WTC11 (cell line): ENCODE data around the gene URM1. TPM values are rescaled to one million over a fixed set of nuclear protein-coding genes. Genes with fewer than 3 reads are reported as not detected.

Source experiments
- ATAC-seq: fragments of 200-7000 bp; cut with Tn5 transposase; 2 replicates; pipeline ENCODE4 v1.10.0; 2021; ENCODE audit warnings: mild to moderate bottlenecking, moderate library complexity
- CTCF ChIA-PET: fragments of 300-600 bp; sonication (Branson Sonifier 250); formaldehyde crosslinking; loops from one replicate; lab custom pipeline; 2021; ENCODE audit warnings: antibody characterized with exemption; lab: Charles Lee
- POLR2A ChIA-PET: fragments of 350-600 bp; sonication (Branson Sonifier 250); formaldehyde crosslinking; loops from one replicate; lab custom pipeline; 2021; ENCODE audit warnings: antibody characterized with exemption; lab: Charles Lee
- DNase-seq: peaks from one replicate; pipeline ENCODE4 v3.0.0; 2021; ENCODE audit warnings: low spot score
- H3K27ac Mint-ChIP-seq: 2 replicates; pipeline ENCODE4 v1.8.0; 2021; ENCODE audit warnings: mixed read lengths
- H3K27me3 Mint-ChIP-seq: 2 replicates; pipeline ENCODE4 v1.8.0; 2021; ENCODE audit warnings: low read depth, mild to moderate bottlenecking, moderate library complexity, mixed read lengths
- H3K36me3 Mint-ChIP-seq: 2 replicates; pipeline ENCODE4 v1.8.0; 2021; ENCODE audit warnings: mixed read lengths
- H3K4me1 Mint-ChIP-seq: 2 replicates; pipeline ENCODE4 v1.8.0; 2022; ENCODE audit warnings: mixed read lengths
- H3K4me3 Mint-ChIP-seq: 2 replicates; pipeline ENCODE4 v1.8.0; 2021; ENCODE audit warnings: mild to moderate bottlenecking, moderate library complexity, mixed read lengths
- H3K9me3 Mint-ChIP-seq: 2 replicates; pipeline ENCODE4 v1.8.0; 2021; ENCODE audit warnings: mixed read lengths
- CREB1 ChIP-seq: sonication (generic); formaldehyde crosslinking; IDR thresholded peaks from 2 replicates; pipeline ENCODE4 v1.8.0; 2023; ENCODE audit warnings: mild to moderate bottlenecking, missing genetic modification reagents
- ELF4 ChIP-seq: sonication (generic); formaldehyde crosslinking; IDR thresholded peaks from 2 replicates; pipeline ENCODE4 v1.8.1; 2022; ENCODE audit warnings: low read depth, mild to moderate bottlenecking, moderate library complexity, missing genetic modification reagents
- ESRRA ChIP-seq: sonication (generic); formaldehyde crosslinking; IDR thresholded peaks from 2 replicates; pipeline ENCODE4 v1.8.1; 2022; ENCODE audit warnings: mild to moderate bottlenecking, missing genetic modification reagents, borderline replicate concordance
- ETV6 ChIP-seq: sonication (generic); formaldehyde crosslinking; IDR thresholded peaks from 2 replicates; pipeline ENCODE4 v1.8.1; 2022; ENCODE audit warnings: mild to moderate bottlenecking, missing genetic modification reagents
- NFYB ChIP-seq: sonication (generic); formaldehyde crosslinking; conservative IDR thresholded peaks from 2 replicates; pipeline ENCODE4 v1.8.0; 2022; ENCODE audit warnings: low read depth, missing genetic modification reagents
- ZNF138 ChIP-seq: sonication (generic); formaldehyde crosslinking; conservative IDR thresholded peaks from 2 replicates; pipeline ENCODE4 v1.8.1; 2022; ENCODE audit warnings: mild to moderate bottlenecking, moderate library complexity, missing genetic modification reagents
- ZNF232 ChIP-seq: sonication (generic); formaldehyde crosslinking; IDR thresholded peaks from 2 replicates; pipeline ENCODE4 v1.8.0; 2022; ENCODE audit warnings: mild to moderate bottlenecking, missing genetic modification reagents
- total RNA-seq: library from RNA; stranded (reverse); gene quantifications from 3 replicates; pipeline ENCODE4 v1.2.3, GENCODE V29; 2021
- TF ChIP-seq, protein P1 (sequence below): fragments of 250-450 bp; sonication (Bioruptor Pico); IDR thresholded peaks from 2 replicates; pipeline ENCODE4 v1.9.0; 2021; ENCODE audit warnings: mild to moderate bottlenecking
- TF ChIP-seq, protein P2 (sequence below): fragments of 250-450 bp; sonication (Bioruptor Pico); conservative IDR thresholded peaks from 2 replicates; pipeline ENCODE4 v1.9.0; 2021; ENCODE audit warnings: mild to moderate bottlenecking
- TF ChIP-seq, protein P3 (sequence below): fragments of 200-600 bp; IDR thresholded peaks from 2 replicates; pipeline ENCODE4 v1.8.0; 2022; ENCODE audit warnings: antibody characterized with exemption
- TF ChIP-seq, protein P4 (sequence below): sonication (generic); formaldehyde crosslinking; conservative IDR thresholded peaks from 2 replicates; pipeline ENCODE4 v1.8.1; 2023; ENCODE audit warnings: mild to moderate bottlenecking, low read depth, missing genetic modification reagents, moderate library complexity
- TF ChIP-seq, protein P5 (sequence below): fragments of 250-450 bp; sonication (Bioruptor Pico); IDR thresholded peaks from 2 replicates; pipeline ENCODE4 v1.9.0; 2021; ENCODE audit warnings: moderate library complexity, mild to moderate bottlenecking, inconsistent platforms, borderline replicate concordance
- TF ChIP-seq, protein P6 (sequence below): sonication (generic); formaldehyde crosslinking; IDR thresholded peaks from 2 replicates; pipeline ENCODE4 v1.8.0; 2022; ENCODE audit warnings: mild to moderate bottlenecking, missing genetic modification reagents
- TF ChIP-seq, protein P7 (sequence below): sonication (generic); formaldehyde crosslinking; IDR thresholded peaks from 2 replicates; pipeline ENCODE4 v1.8.1; 2022; ENCODE audit warnings: low read depth, mild to moderate bottlenecking, moderate library complexity, missing genetic modification reagents, borderline replicate concordance
- TF ChIP-seq, protein P8 (sequence below): sonication (generic); formaldehyde crosslinking; IDR thresholded peaks from 2 replicates; pipeline ENCODE4 v1.8.1; 2023; ENCODE audit warnings: mild to moderate bottlenecking, missing genetic modification reagents, moderate library complexity

The URM1 gene
- total RNA-seq, 1 experiment from 2014 or later: 67.9 TPM

DNA sequence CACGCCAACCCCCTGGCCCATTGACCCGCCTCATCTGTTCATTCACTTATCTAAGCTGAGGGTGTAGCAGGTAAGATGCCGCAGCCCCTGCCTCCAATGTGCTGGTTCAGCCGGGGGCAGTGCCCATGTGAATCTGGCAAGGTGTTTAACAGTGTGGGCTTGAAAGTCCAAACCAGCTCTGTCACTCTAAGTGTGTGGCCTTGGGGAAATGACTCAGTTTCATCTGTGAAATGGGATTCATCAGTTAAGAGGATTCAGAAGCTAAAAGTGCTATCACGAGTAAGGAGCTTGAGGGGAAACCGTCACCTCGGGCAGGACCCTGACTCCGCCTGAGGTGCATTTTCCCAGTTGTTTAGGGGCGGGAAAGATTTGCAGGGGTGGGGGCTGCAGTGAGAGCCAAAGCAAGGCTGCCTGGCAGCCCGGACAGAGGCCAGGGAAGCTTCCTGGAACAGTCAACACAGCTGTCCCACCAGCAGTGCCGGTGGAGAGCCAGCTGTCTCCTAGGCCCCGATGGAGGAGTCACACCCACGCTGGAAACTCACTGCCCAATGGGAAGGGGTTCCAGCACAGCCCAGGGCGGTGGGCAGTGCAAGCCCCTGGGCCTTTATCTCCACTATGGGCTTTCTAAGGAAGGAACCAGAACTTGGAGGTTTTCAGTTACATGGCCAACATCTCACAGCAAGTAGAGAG lies 9.7 kb upstream of the URM1 start:
- POLR2A ChIA-PET: interaction anchor here (0.7 to 1.3 kb wide), 2 partner anchors 10 to 50 kb away, joined by 3 to 5 read pairs; partner anchors contain the start of gene URM1
- CTCF ChIA-PET: interaction anchor here (0.8 to 10.8 kb wide), 25 partner anchors 9 to 244 kb away, joined by 3 to 248 read pairs (median 6); partner anchors contain the start of genes CERCAM, GOLGA2, SPTAN1 and SWI5
- Mint-ChIP-seq H3K27ac (no peak overlapping the region), H3K36me3 (no peaks in the 10 kb centered on the region), H3K9me3 (no peaks in the 10 kb centered on the region), H3K4me1 (peaks cover 35% of the 10 kb centered on the region), H3K27me3 (peaks cover 50% of the 10 kb centered on the region), H3K4me3 (peak overlapping the region; percentile 43; the same call in 1 of the 2 replicates)
- ATAC-seq (no peak), DNase-seq (no peak)
- TF ChIP-seq ELF4 (CRISPR knock-in tag) (no peak), CREB1 (CRISPR knock-in tag) (no peak)
- TF ChIP-seq, protein P1, sequence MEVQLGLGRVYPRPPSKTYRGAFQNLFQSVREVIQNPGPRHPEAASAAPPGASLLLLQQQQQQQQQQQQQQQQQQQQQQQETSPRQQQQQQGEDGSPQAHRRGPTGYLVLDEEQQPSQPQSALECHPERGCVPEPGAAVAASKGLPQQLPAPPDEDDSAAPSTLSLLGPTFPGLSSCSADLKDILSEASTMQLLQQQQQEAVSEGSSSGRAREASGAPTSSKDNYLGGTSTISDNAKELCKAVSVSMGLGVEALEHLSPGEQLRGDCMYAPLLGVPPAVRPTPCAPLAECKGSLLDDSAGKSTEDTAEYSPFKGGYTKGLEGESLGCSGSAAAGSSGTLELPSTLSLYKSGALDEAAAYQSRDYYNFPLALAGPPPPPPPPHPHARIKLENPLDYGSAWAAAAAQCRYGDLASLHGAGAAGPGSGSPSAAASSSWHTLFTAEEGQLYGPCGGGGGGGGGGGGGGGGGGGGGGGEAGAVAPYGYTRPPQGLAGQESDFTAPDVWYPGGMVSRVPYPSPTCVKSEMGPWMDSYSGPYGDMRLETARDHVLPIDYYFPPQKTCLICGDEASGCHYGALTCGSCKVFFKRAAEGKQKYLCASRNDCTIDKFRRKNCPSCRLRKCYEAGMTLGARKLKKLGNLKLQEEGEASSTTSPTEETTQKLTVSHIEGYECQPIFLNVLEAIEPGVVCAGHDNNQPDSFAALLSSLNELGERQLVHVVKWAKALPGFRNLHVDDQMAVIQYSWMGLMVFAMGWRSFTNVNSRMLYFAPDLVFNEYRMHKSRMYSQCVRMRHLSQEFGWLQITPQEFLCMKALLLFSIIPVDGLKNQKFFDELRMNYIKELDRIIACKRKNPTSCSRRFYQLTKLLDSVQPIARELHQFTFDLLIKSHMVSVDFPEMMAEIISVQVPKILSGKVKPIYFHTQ (CRISPR knock-in tag): no peak
- TF ChIP-seq, protein P2, sequence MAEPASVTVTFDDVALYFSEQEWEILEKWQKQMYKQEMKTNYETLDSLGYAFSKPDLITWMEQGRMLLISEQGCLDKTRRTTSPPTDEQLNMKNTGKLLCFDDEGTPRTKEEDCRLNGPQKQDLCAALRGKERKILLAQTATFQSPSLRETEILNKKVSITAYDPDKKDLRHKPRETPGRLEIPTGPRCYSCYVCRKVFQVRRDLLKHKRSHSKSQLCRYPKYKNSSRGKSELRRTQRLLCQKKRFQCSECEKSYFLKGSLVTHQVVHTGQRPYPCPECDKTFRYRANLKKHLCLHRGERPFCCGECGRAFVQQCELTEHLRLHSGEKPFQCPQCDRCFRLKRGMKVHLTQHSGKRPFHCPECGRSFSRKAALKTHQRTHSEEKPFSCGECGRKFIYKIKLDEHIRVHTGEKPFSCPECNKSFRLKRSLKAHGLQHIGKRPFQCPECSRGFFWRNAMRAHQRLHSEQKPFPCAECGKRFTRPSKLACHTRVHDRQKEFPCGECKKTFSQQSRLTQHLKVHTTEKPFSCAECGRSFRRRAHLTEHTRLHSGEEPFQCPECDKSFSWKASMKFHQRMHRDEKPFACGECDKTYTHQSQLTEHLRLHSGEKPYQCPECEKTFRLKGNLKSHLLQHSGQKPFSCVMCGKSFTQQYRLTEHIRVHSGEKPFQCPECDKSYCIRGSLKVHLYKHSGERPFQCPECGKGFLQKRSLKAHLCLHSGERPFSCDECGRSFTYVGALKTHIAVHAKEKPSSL (CRISPR knock-in tag): no peak

DNA sequence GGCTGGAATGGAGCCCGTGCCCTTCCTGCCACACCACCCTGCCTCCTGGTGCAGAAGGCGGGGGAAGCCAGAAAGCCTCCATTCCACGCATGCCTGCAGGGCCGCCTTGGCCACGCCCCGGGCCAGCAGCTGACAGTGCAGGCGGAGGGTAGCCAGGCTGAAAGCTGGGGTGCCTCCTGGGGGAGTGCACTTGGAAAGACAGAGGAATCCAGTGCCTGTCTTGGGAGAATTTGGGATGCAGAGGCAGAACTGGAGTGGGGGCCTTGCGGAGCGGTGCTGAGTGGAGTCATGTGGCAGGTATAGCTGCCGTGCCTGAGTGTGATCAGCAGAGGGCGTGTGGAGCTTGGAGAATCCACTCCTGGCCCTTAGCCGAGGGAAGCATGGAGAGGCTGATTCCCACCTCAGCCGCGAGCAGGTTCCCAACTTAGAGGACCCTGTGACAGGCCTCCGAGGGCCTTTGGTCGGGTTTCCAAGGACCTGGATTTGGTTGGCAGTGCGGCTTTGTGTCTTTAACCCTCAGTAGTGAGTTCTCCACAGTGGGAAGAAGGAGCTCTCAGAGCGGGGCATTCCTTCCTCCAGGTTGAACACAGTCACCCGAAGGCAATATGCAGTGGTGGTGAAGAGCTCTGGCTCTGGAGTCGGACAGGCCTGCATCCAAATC lies 9.1 kb upstream of the URM1 start:
- ATAC-seq: peak; percentile 66
- no peaks in the 10 kb centered on the region for H3K9me3 Mint-ChIP-seq
- peaks cover 40% of the 10 kb centered on the region for H3K4me1 Mint-ChIP-seq
- ChIA-PET POLR2A (interaction anchor here (0.7 to 1.3 kb wide), 4 partner anchors 9 to 50 kb away, joined by 3 to 7 read pairs (median 4); partner anchors contain the start of gene URM1), CTCF (interaction anchor here (0.8 to 10.8 kb wide), 28 partner anchors 9 to 245 kb away, joined by 3 to 248 read pairs (median 5); partner anchors contain the start of genes CERCAM, GOLGA2, SPTAN1 and SWI5)
- no peak overlapping the region for H3K27ac Mint-ChIP-seq
- DNase-seq: peak; percentile 88
- peak overlapping the region; percentile 43 for H3K4me3 Mint-ChIP-seq
- H3K27me3 Mint-ChIP-seq: peaks cover 57% of the 10 kb centered on the region
- H3K36me3 Mint-ChIP-seq: no peaks in the 10 kb centered on the region
- TF ChIP-seq, protein P3, sequence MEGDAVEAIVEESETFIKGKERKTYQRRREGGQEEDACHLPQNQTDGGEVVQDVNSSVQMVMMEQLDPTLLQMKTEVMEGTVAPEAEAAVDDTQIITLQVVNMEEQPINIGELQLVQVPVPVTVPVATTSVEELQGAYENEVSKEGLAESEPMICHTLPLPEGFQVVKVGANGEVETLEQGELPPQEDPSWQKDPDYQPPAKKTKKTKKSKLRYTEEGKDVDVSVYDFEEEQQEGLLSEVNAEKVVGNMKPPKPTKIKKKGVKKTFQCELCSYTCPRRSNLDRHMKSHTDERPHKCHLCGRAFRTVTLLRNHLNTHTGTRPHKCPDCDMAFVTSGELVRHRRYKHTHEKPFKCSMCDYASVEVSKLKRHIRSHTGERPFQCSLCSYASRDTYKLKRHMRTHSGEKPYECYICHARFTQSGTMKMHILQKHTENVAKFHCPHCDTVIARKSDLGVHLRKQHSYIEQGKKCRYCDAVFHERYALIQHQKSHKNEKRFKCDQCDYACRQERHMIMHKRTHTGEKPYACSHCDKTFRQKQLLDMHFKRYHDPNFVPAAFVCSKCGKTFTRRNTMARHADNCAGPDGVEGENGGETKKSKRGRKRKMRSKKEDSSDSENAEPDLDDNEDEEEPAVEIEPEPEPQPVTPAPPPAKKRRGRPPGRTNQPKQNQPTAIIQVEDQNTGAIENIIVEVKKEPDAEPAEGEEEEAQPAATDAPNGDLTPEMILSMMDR: peak; percentile 85
- TF ChIP-seq, protein P4, sequence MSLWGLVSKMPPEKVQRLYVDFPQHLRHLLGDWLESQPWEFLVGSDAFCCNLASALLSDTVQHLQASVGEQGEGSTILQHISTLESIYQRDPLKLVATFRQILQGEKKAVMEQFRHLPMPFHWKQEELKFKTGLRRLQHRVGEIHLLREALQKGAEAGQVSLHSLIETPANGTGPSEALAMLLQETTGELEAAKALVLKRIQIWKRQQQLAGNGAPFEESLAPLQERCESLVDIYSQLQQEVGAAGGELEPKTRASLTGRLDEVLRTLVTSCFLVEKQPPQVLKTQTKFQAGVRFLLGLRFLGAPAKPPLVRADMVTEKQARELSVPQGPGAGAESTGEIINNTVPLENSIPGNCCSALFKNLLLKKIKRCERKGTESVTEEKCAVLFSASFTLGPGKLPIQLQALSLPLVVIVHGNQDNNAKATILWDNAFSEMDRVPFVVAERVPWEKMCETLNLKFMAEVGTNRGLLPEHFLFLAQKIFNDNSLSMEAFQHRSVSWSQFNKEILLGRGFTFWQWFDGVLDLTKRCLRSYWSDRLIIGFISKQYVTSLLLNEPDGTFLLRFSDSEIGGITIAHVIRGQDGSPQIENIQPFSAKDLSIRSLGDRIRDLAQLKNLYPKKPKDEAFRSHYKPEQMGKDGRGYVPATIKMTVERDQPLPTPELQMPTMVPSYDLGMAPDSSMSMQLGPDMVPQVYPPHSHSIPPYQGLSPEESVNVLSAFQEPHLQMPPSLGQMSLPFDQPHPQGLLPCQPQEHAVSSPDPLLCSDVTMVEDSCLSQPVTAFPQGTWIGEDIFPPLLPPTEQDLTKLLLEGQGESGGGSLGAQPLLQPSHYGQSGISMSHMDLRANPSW (CRISPR knock-in tag): no peak
- TF ChIP-seq, protein P5, sequence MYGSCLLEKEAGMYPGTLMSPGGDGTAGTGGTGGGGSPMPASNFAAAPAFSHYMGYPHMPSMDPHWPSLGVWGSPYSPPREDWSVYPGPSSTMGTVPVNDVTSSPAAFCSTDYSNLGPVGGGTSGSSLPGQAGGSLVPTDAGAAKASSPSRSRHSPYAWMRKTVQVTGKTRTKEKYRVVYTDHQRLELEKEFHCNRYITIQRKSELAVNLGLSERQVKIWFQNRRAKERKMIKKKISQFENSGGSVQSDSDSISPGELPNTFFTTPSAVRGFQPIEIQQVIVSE (CRISPR knock-in tag): no peak
- TF ChIP-seq ZNF138: 0 out of 2 replicates have a peak, but pooled peaks have one; percentile 51
- TF ChIP-seq, protein P6, sequence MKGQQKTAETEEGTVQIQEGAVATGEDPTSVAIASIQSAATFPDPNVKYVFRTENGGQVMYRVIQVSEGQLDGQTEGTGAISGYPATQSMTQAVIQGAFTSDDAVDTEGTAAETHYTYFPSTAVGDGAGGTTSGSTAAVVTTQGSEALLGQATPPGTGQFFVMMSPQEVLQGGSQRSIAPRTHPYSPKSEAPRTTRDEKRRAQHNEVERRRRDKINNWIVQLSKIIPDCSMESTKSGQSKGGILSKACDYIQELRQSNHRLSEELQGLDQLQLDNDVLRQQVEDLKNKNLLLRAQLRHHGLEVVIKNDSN (CRISPR knock-in tag): peak; percentile 24; the same call in 1 of the 2 replicates
- no peak for TF ChIP-seq ESRRA (CRISPR knock-in tag)
- TF ChIP-seq ETV6: peak; percentile 69; the same call in 1 of the 2 replicates
- TF ChIP-seq, protein P7, sequence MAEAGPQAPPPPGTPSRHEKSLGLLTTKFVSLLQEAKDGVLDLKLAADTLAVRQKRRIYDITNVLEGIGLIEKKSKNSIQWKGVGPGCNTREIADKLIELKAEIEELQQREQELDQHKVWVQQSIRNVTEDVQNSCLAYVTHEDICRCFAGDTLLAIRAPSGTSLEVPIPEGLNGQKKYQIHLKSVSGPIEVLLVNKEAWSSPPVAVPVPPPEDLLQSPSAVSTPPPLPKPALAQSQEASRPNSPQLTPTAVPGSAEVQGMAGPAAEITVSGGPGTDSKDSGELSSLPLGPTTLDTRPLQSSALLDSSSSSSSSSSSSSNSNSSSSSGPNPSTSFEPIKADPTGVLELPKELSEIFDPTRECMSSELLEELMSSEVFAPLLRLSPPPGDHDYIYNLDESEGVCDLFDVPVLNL: no peak
- no peak for TF ChIP-seq NFYB
- TF ChIP-seq ZNF232 (CRISPR knock-in tag): peak; percentile 79; the same call in 1 of the 2 replicates
- TF ChIP-seq, protein P8, sequence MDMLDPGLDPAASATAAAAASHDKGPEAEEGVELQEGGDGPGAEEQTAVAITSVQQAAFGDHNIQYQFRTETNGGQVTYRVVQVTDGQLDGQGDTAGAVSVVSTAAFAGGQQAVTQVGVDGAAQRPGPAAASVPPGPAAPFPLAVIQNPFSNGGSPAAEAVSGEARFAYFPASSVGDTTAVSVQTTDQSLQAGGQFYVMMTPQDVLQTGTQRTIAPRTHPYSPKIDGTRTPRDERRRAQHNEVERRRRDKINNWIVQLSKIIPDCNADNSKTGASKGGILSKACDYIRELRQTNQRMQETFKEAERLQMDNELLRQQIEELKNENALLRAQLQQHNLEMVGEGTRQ: peak; percentile 63; the same call in 1 of the 2 replicates
